Vagina (tissue), 2 donors: ENCODE data around the gene FAM163B.

Experiments
- POLR2A ChIP-seq, 2 donors: fragments of 450-650 bp; IDR thresholded peaks; one replicate each; pipeline ENCODE4 v1.6.1; 2017; ENCODE audit warnings: antibody characterized with exemption in 2 of 2, mild to moderate bottlenecking in 2 of 2, moderate library complexity in 2 of 2
- POLR2AphosphoS5 ChIP-seq, 2 donors: sonication (generic); formaldehyde crosslinking; IDR thresholded peaks; one replicate each; pipeline ENCODE4 v1.9.0; 2017; ENCODE audit warnings: antibody characterized with exemption in 2 of 2, mild to moderate bottlenecking in 2 of 2, low read depth in 1 of 2; ENCODE audit not compliant: insufficient read depth in 1 of 2
- TF ChIP-seq, protein P1 (sequence below), 3 experiments: fragments of 450-650 bp in 2 of 3; fragments of 200-600 bp in 1 of 3; sonication (generic) in 1 of 3; IDR thresholded peaks; one replicate each; pipeline ENCODE4 v1.5.1; 2017 to 2019; ENCODE audit warnings: antibody characterized with exemption in 3 of 3, mild to moderate bottlenecking in 2 of 3, moderate library complexity in 2 of 3

DNA sequence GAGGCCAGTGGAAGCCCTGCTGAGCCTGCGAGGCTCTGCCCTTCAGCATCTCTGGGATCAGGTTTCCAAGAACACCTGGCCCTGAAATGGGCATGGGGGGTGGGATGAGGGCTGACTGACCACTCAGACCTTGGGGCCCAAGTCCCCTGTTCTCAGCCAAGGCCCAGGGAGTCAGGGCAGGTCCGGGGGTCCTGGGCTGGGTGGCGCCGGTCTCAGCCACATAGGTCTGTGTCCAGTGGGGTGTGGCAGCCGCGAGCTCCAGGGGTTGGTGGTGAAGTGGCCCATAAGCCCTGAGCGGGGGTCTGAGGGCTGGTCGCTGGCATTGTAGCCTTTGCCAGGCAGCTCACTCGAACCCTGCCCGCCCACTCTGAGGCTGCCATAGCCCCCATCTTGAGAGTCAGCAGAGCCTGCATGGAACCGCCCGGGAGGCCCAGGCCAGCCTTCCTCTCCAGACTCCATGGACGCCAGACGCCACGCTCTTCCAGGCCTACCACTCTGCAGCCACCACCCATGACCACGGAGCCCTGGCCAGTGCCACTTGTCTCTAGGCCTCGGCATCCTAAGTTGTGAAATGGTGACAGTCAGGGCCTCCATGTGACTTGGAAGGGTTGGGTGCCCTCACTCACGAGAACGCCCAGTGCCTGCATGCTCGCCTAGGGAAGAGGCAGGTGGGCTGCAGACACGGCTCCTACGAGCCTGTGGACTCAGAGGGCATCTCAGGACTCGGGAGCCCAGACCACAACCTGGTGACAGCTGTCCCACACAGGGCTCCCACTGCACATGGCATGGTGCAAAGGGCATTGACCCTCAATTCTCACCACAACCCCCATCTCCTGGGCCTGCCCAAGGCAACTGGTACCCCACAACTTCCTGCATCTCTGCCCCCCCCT, 20.3 kb upstream of the FAM163B start:
- TF ChIP-seq POLR2A (IDR thresholded peaks at IDR 0.05), result no peak
- no peak for TF ChIP-seq POLR2AphosphoS5 (IDR thresholded peaks at IDR 0.05; ENCODE audit: insufficient read depth in 1 of 2, low read depth in 1 of 2)
- TF ChIP-seq, protein P1, sequence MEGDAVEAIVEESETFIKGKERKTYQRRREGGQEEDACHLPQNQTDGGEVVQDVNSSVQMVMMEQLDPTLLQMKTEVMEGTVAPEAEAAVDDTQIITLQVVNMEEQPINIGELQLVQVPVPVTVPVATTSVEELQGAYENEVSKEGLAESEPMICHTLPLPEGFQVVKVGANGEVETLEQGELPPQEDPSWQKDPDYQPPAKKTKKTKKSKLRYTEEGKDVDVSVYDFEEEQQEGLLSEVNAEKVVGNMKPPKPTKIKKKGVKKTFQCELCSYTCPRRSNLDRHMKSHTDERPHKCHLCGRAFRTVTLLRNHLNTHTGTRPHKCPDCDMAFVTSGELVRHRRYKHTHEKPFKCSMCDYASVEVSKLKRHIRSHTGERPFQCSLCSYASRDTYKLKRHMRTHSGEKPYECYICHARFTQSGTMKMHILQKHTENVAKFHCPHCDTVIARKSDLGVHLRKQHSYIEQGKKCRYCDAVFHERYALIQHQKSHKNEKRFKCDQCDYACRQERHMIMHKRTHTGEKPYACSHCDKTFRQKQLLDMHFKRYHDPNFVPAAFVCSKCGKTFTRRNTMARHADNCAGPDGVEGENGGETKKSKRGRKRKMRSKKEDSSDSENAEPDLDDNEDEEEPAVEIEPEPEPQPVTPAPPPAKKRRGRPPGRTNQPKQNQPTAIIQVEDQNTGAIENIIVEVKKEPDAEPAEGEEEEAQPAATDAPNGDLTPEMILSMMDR (IDR thresholded peaks at IDR 0.05), result no peak
